Daoy (cell line): ENCODE results near the gene RELB. TPM values are rescaled to one million over a fixed set of nuclear protein-coding genes. Genes with fewer than 3 reads are reported as not detected.

ENCODE experiments used
- DNase-seq: peaks from one replicate; pipeline ENCODE4 v3.0.0-alpha.2; 2015; ENCODE audit warnings: low read depth
- total RNA-seq: library from RNA; depleted of rRNA; stranded (reverse); fragments of >200 nt; shearing (Covaris generic); gene quantifications from 2 replicates; pipeline ENCODE4 v1.2.3, GENCODE V29; 2014

Gene RELB
- total RNA-seq, 1 experiment from 2014 or later = 15.5 TPM

DNA sequence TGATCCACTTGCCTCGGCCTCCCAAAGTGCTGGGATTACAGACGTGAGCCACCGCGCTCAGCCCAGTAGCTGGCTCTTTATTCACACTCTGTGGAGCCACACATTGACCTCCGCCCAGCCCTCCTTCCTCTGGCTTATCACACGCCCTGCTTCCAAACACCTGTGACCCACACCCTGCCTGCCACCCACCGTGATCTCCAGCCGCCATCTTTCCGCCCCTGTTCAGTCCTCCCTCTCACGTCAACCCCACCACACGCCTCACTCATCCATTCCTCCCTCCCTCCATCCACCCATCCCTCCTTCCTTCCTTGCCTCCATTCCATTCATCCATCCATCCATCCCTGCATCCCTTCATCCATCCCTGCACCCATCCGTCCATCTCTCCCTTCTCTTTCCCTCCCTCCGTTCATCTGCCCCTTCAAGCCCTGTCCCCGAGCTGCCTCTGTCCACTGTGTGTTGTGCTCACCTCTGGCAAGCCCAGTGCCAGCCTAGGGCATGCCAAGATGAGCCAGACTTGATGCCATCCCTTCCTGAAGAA is 57.4 kb downstream of the RELB start:
- no peak for DNase-seq

DNA sequence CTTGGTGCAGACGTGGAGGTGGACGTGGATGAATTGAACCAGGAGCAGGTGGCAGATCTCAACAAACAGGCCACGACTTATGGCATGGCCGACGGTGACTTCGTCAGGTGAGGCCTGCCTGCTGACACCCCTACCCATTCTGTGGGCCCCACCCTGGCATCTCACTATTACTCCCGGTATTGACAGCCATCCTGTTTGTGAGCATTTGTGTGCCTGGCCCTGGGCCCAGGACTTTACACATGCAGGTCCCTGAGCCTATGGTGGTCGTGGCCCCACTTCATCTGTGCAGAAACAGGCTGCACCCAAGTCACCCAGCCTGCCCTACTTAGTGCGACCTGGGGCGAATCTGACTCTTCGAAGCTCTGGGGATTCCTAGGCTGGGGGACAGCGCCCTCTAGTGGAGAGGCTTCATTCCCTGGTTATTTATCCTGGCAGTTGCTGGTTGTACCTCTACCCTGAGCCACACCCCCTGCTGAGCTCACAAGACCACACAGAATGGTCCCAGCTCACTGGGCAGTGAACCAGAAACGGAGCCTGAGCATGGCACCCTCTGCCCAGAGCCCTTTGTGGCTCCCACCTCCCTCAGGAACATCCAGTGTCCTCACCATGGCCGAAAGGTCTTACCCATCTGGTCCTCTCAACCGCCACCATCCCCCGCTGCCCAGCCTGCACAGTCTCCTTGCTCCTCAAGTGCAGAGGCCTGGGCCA is 58.1 kb downstream of the RELB start:
- peak; percentile 82 for DNase-seq

DNA sequence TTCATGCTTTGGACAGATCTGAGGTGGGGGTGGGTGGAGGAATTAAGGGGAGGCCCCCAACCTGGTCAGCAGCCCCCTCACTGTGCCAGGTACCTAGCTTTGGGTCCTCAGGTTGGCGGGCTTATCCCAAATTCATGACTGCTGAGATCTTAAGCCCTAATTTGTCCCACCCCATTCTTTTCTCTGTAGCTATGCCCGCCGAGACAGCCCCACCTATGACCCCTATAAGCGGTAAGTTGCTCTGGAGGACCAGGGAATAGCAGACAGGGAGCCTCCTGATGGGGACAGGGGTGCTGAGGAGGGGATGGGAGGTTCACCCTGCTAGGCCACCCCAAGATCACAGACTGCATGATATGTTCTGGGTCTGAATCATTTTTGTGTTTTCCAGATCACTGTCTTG is 60.7 kb downstream of the RELB start:
- DNase-seq = no peak

DNA sequence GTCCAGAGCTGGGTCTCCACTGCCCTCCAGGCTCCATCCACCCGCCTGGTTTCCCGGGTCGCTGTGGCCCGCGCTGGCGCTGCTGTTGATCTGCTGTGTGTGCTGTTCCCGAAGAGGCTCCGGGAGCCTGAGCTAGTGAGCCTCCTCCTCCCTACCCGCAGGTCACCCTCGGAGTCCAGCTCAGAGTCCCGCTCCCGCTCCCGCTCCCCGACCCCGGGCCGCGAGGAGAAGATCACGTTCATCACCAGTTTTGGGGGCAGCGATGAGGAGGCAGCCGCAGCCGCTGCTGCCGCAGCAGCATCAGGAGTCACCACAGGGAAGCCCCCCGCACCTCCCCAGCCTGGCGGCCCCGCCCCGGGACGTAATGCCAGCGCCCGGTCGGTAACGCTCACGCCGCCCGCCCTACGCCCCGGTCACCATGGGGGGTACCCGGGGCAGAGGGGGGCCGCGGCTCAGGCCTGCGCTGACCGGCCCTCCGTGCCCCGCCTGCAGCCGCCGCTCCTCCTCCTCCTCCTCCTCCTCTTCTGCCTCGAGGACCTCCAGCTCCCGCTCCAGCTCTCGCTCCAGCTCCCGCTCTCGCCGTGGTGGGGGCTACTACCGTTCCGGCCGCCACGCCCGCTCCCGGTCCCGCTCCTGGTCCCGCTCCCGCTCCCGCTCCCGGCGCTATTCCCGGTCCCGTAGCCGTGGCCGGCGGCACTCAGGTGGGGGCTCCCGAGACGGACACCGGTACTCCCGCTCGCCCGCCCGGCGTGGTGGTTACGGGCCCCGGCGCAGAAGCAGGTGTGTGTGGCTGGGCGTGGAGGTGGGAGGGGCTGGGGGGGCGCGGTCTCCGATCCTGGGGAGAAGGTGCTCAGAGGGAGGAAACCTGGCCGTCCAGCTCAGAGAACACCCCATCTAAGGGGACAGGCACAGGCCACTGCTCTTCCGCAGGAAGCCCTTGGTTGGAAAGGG is 62.9 kb downstream of the RELB start:
- no peak for DNase-seq

DNA sequence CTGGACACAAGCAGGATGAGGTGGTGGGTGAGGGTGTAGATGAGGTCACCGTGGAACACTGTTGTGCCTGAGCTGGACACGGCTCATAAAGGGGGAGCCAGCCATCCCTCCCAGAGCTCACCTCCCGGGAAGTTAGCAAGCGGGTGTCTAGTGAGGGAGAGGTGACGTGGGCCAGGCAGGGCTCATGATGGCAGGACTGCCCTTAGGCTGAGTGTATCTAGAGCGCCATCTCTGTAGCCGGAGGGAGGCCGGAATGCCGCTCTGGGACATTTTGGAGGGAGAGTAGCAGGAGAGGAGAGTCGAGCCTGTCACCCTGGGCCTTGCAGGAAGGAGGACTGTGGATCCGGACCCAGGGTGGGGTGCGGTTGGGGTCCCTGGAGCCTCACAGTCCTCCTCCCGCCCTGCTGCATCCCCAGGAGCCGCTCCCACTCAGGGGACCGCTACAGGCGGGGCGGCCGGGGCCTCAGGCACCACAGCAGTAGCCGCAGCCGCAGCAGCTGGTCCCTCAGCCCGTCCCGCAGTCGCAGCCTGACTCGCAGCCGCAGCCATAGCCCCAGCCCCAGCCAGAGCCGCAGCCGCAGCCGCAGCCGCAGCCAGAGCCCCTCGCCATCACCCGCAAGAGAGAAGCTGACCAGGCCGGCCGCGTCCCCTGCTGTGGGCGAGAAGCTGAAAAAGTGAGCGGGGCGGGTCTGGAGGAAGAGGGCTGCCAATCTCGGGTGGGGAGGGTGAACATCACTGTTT is 65.8 kb downstream of the RELB start:
- no peak for DNase-seq

DNA sequence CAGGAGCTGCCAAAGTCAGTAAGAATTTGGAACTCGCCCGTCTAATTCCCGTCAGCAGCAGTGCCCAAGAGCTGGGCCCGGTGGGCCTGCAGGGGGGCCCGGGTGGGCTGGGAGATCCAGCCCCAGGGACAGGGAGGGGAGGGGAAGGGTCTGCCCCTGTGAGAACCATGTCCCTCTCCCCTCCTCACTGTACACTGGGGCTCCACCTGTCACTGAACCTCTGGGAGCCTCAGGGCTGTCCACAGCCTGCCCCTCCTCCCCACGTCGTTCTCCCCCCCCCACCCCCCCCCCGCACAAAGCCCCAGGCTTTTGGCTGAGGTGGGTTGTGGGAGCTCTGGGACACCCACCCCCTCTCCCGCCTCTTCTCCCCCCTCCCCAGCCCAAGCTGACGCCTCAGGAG is 66.8 kb downstream of the RELB start:
- DNase-seq = no peak

DNA sequence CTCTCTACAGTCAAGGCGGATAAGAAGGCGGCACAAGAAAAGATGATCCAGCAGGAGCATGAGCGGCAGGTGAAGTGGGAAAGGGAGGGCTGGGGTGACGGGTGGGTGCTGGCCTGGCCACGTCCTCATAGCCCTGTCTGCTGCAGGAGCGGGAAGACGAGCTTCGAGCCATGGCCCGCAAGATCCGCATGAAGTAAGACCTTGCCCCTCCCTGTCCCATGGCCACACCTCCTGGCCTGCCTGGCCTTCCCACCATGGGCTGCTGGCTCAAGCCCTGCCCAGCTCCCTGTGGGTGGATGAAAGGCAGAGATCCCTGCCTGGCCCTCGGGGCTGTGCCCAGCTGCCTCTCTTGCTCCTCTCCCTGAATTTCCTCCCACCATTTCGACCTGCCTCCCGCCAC is 67.8 kb downstream of the RELB start:
- DNase-seq = peak; percentile 49

DNA sequence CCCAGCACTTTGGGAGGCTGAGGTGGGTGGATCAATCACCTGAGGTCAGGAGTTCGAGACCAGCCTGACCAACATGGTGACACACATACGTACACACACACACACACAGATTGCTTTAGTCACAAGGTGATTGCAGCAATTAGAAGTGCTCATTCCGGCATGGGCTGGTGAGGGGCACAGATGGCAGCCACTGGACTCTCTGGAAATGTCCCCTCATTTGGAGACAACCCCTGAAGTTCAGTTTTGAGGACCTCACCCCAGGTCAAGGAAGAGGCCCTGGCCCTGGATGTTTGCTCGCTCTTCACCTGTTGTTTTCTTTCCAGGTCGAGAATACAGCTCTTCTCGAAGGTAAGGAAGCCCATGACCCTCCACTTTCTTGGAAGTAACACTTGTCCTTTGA is 69.0 kb downstream of the RELB start:
- no peak for DNase-seq

DNA sequence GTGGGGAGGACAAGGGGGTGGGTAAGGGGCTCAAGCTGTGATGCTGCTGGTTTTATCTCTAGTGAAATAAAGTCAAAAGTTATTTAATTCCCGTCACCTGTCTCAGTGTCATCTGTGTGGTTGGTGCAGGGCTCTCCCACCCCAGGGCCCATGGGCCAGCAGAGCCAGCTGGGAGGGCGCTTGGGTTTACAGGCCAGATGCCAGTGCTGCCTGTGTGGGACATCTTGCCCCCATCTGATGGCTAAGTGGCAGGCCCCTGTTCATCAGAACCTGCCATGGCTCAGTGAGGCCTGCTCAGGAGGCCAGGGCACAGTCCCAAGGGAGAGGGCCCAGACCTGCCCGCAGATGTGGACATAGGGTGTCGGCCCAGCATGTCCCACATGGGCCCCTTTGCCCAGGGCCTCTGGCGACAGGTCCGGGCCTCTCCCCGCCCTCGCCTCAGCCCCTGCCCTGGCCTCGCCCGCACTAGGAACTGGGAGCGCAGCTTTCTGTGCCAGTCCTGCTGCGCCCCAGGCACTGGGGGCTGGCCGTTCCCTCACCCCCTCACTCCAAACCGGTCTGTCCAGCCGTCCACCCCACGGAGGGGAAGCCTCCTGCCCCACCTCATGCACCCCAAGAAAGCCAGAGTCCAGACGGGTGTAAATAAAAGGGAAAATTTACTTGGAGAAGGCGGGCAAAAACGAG is 69.7 kb downstream of the RELB start:
- DNase-seq = no peak

DNA sequence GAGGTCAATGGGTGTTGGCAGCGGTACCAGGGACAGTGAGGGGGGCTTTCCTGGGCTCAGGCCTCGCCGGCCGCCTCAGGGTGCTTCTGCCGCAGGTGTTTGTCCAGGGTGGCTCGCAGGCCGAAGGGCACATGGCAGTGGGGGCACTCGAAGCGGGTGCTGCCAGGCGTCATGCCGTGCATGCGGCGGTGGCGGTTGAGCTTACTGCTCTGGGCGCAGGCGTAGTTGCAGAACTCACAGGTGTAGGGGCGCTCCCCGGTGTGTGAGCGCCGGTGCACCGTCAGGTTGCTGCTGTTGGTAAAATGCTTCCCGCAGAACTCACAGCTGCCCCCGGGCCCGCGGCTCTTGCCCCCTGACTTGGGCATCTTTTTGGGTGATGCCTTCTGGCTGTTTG is 70.3 kb downstream of the RELB start:
- no peak for DNase-seq

DNA sequence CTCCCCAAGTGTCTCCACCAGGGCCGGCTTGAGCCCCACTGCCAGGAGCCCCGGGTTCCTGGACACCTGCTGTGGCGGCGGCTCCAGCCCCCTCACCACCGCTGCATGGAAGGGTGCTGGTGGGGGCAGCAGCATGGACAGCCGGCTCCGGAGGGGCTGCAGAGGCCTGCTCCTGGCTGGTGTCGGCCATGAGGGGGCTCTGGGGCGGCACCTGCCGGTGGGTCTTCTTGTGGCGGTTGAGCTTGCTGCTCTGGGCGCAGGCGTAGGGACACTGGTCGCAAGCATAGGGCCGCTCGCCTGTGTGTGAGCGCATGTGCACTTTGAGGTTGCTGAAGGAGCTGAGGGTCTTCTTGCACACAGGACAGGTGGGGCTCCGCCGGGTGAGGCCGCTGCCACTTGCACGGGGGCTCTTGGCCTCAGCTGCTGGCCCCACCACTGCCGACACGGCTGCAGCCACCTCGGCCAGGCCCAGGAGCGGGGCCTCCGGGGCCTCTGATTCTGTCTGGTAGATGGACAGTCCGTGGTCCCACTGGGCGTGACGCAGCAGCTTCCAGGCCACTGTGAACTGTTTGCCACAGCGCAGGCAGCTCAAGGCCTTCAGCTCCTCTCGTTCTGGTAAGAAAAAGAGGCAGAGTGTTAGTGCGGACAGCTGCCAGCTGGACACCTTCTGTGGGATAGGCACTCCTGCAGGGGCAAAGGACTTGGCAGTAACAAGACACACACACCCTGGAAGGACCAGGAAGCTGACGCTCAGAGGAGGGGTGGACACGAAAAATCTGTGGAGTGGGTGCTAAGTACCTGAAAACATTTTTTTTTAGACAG is 70.9 kb downstream of the RELB start:
- DNase-seq = no peak

DNA sequence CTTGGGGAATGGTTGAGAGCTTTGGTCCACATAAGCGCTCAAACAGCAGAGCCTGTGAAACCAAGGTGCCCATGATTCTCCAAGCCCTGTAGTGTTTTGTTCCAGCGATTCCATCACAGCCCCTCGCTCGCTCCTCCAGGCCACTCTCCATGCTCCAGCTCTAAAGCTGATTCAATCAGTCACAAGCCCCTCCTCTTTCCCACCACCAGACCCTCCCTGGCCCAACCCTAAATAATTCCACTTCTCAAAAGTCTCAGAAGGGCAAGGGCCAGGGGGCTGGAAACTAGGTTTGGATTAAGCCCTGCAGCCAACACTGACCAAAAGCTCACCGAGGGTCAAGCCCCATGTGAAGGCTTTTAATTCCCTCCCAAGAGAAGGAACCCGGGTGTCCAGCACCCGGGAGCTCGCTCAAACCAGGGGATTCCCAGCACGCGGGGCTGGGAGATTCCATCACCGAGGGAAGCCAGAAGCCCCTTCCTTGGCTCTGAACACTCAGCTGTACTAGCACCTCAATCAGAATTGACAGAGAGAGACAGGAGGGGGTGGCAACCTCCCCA is 73.6 kb downstream of the RELB start:
- no peak for DNase-seq

DNA sequence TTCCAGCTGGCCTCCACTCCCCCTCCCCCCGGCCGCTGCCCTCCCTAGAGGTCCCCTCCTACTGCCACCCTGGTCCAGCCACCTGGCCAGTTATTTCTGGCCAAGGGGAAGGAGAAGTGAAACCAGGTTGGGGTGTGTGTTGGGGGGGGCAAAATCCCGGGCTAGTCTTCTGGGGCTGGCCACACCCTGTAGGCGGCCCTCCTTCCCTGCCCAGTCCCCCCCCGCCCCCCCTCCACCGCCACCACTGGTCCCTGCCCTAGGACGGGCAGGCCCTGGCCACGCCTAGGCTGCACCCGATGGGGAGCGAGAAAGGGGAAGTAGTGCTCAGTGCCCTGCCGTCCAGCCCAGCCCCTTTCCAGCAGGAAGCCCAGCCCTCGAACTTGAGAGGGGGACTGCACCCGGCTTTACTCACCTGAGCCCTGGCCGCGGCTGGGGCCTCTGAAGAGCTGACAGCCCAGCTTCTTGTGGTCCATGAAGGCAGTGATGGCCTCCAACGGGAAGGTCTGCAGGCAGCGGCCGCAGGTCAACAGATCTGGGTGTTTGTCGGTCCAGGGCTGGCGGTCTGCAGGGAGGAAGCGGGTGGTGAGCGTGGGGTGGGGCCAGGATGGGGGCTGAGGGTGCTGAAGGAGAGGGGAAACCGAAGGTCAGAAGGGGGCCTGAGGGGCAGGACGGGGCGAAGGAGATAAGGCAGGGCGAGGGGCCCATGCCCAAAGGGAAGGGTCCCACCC is 74.2 kb downstream of the RELB start:
- peak; percentile 71 for DNase-seq

DNA sequence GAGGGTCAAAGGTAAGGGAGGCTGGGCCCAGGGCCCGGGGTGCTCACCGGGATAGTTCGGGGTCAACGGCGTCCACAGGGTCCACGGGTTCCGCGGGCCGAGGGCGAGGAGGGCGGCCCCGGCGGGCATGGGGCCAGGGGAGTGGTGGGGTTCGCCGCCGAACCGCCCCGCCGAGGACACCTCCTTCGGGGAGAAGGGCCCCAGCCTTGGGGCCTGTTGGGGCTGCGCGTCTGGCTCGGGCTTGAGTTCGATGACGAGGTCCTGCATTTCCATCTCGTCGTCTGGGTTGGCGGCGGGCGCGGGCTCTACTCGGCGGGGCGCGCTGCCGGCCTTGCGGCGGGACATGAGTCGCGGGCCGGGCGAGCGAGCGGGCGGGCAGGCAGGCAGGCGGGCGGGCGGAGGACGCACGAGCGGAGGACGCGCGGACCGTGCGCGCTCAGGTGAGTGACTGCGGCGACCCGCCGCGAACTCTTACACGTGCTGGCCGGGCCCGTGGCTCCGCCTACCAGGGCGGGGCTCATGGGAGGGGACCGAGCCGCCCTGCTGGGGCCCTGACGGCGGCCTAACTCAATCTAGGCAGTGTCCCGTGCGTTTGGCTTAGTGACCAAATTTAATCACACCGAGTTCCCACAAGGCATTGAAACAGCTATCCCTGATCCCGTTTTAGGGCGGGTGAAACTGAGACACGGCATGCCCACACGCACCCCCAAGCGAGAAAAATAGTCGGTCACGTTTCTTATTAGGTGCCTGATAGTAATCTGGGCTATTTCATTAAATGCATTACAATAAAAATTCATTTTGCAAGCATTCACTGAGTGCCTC is 75.0 kb downstream of the RELB start, which contains the start of gene ZNF296:
ZNF296 (minus strand) TSS at position 450 of the 822 bp plus-strand sequence; CDS start at position 345, 105 bp downstream.
- peak; percentile 73 for DNase-seq

DNA sequence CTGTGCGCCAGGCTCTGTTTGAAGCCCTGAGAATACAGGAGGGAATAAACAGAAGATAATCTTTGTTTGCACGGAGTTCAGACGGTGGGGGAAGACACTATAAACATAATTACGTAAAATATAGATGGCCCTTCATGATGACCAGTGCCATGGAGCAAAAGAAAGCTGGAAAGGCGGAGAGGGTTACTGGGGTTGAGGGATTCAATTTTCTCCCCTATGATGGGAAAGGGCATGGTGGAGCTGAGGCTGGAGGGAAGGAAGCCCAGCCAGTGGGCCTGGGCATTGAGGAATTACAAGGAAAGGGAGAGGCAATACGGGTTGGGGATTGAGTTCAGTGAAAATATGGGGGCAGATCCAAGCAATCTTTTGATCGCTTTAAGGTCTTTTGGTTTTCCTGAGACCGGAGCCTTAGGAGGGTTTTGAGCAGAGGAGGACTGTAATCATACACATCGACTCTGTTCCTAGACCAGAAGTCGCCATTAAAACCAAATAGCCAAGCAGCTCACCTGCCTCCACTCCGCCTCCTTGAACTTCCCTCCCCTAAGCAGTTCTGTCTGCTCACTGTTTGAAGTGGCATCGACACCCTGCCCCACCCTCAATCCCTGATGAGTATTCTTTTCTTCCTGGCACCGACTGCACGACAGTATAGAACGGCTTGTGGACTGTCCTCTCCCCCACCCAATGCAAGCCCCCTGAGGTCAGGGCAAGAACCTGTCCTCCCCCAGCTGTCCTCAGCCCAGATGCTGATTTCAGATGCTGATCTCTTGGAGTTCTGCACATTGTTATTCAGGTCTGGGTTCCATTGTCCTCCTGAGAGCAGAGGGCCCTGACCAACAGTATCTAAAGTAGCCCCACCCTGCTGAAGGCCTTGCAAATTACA is 75.8 kb downstream of the RELB start:
- no peak for DNase-seq

DNA sequence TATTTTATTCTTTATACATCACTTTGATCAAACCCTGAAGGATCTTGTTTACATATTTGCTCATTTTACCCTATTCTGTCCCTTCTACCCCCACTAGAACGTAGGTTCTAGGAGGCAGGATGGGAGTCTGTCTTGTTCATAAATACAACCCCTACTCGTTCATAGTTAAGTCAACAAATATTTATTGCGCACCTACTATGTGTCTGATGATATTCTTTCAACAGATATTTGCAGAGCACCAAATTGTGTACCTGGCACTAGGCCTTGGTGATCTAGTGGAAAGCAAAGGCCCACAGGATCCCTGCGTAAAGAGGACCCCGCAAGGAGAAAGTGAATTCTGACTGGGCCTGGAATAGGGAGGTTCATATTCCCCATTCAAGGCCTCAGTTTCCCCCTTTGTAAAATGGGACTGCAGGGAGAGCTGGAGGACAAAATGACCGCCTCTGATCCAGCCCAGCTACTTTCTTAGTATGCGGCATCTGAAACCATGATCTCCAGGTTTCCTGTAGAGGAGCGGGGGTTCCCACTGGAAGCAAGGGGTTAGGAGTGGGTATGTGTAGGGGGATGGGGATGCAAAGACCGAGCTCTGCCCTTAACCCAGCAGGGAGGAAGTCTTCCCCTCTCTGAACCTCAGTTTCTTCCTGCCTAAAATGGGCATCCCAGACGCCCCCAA is 77.3 kb downstream of the RELB start:
- DNase-seq = no peak
